Thyroid gland (tissue), 4 donors: Measurements from ENCODE around the gene GSTT2.
"Not testable (repeated sequence)": the region's sequence is repeated elsewhere in the genome, so short reads cannot be mapped to it uniquely, and the experiment has no call there.

Experiments
- POLR2A ChIP-seq, 2 donors: fragments of 450-650 bp; IDR thresholded peaks; one replicate each; pipeline ENCODE4 v1.6.1; 2017; ENCODE audit warnings: antibody characterized with exemption in 2 of 2, mild to moderate bottlenecking in 2 of 2, moderate library complexity in 1 of 2
- TF ChIP-seq, protein P1 (sequence below), 6 experiments: fragments of 200-600 bp in 3 of 6; fragments of 450-650 bp in 3 of 6; sonication (generic) in 3 of 6; IDR thresholded peaks; one replicate each; pipeline ENCODE4 v1.5.1; 2016 to 2019; ENCODE audit warnings: antibody characterized with exemption in 6 of 6, mild to moderate bottlenecking in 2 of 6, inconsistent platforms in 1 of 6, moderate library complexity in 1 of 6

DNA sequence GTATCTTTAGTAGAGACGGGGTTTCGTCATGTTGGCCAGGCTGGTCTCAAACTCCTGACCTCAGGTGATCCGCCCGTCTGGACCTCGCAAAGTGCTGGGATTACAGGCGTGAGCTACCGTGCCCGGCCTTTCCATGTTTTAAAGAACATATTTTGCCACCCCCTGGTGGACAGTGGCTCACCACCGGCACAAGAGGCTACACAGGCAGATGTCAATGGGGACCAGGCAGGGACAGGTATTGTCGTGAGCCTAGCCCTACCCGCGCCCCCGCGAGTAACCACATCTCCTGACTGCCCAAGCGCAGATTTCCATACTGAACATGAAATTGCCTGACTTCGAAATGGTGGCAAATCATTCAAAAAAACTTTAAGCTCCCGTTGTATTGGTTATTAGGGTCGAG is 13.8 kb upstream of the GSTT2 start:
- TF ChIP-seq POLR2A (IDR thresholded peaks at IDR 0.05) = not testable (repeated sequence)
- TF ChIP-seq, protein P1, sequence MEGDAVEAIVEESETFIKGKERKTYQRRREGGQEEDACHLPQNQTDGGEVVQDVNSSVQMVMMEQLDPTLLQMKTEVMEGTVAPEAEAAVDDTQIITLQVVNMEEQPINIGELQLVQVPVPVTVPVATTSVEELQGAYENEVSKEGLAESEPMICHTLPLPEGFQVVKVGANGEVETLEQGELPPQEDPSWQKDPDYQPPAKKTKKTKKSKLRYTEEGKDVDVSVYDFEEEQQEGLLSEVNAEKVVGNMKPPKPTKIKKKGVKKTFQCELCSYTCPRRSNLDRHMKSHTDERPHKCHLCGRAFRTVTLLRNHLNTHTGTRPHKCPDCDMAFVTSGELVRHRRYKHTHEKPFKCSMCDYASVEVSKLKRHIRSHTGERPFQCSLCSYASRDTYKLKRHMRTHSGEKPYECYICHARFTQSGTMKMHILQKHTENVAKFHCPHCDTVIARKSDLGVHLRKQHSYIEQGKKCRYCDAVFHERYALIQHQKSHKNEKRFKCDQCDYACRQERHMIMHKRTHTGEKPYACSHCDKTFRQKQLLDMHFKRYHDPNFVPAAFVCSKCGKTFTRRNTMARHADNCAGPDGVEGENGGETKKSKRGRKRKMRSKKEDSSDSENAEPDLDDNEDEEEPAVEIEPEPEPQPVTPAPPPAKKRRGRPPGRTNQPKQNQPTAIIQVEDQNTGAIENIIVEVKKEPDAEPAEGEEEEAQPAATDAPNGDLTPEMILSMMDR (IDR thresholded peaks at IDR 0.05) = not testable (repeated sequence)
